AG09319 (cell line): Measurements from ENCODE around the gene RPL37.
"Not testable (repeated sequence)": the region's sequence is repeated elsewhere in the genome, so short reads cannot be mapped to it uniquely, and the experiment has no call there.

Experiments
- DNase-seq: peaks from one replicate; pipeline ENCODE4 v3.0.0-alpha.2; 2010; ENCODE audit warnings: low read depth; ENCODE audit errors: extremely low read depth
- TF ChIP-seq, protein P1 (sequence below): IDR thresholded peaks from 2 replicates; pipeline ENCODE4 v1.5.1; 2011; ENCODE audit warnings: low read depth, mild to moderate bottlenecking, inconsistent platforms, low read length, moderate library complexity

The RPL37 gene

DNA sequence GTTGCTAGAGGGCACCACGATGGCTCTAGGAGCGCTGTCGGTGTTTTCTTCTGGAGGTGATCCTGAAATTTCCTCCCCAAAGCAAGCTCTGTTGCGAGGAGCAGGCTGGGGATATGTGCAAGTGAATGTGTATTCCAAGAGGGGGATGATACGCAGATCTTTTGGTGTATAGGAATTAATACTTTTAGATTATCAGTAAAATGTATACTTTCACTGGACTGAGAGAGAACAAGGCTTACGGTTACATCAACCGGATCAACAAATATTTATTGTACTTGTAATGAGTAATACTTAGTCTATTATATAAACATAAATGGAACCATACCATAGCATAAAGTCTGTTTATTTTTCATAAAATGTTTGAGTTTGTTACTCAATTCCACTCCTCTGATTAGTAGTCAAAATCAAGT lies 36.2 kb downstream of the RPL37 start:
- no peak for DNase-seq
- TF ChIP-seq, protein P1, sequence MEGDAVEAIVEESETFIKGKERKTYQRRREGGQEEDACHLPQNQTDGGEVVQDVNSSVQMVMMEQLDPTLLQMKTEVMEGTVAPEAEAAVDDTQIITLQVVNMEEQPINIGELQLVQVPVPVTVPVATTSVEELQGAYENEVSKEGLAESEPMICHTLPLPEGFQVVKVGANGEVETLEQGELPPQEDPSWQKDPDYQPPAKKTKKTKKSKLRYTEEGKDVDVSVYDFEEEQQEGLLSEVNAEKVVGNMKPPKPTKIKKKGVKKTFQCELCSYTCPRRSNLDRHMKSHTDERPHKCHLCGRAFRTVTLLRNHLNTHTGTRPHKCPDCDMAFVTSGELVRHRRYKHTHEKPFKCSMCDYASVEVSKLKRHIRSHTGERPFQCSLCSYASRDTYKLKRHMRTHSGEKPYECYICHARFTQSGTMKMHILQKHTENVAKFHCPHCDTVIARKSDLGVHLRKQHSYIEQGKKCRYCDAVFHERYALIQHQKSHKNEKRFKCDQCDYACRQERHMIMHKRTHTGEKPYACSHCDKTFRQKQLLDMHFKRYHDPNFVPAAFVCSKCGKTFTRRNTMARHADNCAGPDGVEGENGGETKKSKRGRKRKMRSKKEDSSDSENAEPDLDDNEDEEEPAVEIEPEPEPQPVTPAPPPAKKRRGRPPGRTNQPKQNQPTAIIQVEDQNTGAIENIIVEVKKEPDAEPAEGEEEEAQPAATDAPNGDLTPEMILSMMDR = peak; percentile 19

DNA sequence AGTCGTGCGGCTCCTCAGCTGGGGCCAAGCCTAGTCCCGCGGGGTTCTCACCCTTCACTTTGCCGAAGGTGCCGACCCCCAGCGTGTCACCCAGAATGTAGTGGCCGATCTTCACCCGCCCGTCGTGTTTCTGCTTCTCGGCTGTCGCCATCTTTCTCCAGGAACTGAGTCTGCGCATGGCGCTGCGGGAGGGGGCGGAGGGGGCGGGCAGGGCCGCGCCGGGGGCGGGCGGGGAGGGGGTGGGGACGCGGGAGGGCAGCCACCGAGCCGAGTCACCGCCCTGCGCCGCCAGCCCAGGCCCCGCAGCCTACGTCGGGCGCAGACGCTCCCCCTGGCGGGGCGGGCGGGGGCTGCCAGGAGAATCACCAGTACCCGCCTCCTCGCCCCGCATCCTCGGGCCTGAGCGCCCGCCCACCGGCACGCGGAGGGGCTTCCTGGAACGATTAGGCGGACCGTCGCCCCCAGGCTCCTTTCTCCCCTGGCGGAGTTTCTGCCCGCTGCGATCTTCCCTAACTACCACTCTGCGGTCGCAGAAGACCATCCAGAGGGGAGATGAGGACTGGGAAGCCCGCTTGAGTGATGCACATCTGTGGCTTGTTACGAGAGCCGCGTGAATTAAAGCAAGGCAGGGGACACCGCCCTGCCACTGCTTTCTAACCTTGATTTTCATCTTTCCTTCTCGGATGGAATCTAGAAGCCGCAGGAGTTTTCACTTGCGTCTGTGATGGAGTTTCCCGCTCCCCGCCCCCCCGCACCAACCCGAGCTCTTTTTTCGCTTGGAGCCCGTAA lies 36.8 kb downstream of the RPL37 start, which contains the start of gene PRKAA1:
Gene PRKAA1 (minus strand): TSS at position 363 of the 789 bp plus-strand sequence. CDS start 185 bp downstream, at position 178.
- DNase-seq = peak; percentile 73
- TF ChIP-seq, protein P1 = peak; percentile 47

DNA sequence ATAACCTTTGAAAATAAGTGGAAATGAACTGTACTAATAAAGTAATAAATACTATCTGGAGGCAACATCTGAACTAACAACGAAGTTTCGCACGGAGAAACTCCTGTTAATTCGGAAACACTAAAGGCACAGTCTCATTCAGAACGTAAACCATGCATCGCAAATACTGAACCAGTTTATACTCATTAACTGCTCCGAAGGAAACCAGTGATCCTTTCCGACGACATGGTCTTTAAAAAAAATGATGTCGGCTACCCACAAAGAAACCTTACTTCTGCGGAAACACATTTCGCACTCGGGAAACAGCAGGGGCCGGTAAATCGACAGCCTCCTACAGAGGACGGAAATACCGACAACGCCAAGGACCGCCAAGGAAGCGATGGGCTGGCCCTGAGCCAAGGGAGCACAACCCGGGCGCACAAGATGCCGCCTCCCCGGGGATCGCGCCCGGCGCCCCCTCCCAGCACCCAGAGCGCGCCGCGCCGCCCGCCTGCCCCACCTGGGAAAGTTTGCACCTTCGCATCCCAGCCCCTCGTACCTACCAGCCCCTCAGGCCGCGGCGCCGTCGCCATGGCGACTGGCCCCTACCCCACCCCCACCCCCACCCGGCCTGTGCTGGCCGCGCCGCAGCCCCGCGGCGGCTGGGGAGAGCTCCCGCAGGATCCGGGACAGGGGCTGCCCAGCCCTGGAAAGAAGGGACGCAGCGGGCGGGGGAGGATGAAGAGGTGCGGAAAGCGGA lies 37.6 kb downstream of the RPL37 start:
- no peak for DNase-seq
- TF ChIP-seq, protein P1 = no peak

DNA sequence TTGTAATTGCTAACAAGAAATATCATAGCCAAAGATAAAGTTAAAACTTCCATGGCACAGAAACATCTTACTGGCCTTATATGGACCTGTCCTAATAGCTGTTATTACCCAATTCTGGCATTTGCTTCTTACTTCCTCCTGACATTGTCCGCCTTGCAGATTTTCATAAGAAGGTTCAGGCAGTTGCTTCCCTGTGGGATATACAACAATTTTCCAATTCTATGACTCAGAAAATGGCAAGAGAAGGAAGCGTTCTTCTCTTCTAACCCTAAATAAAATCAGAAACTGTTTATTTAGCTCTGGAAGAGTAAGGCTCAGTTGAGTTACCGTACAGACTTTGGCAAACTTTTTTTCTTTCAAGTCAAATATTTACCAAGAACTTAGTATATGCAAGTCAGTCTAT lies 38.5 kb downstream of the RPL37 start:
- TF ChIP-seq, protein P1 = no peak
- DNase-seq = no peak

DNA sequence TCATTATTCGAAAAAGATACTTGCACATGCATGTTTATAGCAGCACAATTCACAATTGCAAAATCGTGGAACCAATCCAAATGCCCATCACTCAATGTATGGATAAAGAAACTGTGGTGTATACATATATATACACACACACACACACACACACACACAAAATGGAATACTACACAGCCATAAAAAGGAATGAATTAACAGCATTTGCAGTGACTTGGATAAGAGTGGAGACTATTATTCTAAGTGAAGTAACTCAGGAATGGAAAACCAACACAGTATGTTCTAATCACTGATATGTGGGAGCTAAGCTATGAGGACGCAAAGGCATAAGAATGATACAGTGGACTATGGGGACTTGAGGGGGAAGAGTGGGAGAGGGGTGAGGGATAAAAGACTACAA lies 40.1 kb downstream of the RPL37 start:
- not testable (repeated sequence) for DNase-seq

DNA sequence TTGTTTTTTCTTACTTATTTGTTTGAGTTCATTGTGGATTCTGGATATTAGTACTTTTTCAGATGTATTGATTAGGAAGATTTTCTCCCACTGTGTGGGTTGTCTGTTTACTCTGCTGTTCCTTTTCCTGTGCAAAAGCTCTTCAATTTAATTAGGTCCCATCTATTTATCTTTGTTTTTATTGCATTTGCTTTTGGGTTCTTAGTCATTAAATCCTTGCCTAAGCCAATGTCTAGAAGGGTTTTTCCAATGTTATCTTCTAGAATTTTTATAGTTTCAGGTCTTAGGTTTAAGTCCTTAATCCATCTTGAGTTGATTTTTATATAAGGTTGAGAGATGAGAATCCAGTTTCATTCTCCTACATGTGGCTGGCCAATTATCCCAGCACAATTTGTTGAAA lies 40.7 kb downstream of the RPL37 start:
- not testable (repeated sequence) for DNase-seq

DNA sequence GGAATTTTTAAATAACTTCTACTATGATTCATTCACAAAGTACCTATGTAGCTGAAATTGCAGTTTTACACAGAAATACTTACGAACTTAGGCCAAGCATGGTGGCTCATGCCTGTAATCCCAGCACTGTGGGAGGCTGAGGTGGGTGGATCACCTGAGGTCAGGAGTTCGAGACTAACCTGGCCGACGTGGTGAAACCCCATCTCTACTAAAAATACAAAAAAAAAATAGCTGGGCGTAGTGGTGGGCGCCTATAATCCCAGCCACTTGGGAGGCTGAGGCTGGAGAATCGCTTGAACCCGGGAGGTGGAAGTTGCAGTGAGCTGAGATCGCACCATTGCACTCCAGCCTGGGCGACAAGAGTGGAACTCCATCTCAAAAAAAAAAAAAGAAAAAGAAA lies 42.3 kb downstream of the RPL37 start:
- not testable (repeated sequence) for DNase-seq

DNA sequence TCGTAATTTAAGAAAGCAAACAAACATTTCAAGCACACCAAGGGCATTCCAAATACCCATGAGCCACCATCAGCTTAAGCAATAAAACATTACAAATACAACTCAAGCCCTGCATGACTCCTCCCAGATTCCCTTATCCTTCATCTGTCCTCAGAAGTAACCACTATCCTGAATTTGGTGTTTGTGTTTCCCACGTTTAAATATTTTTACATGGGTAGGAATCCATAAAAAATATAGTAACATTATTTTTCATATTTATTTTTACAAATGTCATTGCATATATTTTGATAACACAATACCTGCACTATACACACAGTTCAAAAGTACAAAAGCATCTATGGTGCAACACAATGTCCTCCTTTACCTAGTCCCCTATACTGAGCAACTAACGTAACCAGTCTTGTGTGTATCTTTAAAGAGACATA lies 43.3 kb downstream of the RPL37 start:
- TF ChIP-seq, protein P1 = no peak
- no peak for DNase-seq
